Osteoblast (primary cell): ENCODE results near the gene SMAD7. TPM values are rescaled to one million over a fixed set of nuclear protein-coding genes. Genes with fewer than 3 reads are reported as not detected.
A peak's percentile ranks its signal among the peaks of the same experiment; 100 is the strongest.

Source experiments
- DNase-seq: peaks from one replicate; pipeline ENCODE4 v3.0.0; 2011; ENCODE audit warnings: low spot score, mixed read lengths; ENCODE audit not compliant: insufficient read length; ENCODE audit errors: missing footprints
- H2AFZ ChIP-seq: 2 replicates; pipeline ENCODE4 v1.6.0; 2011; ENCODE audit warnings: mild to moderate bottlenecking, low read length
- H3K27ac ChIP-seq: 2 replicates; pipeline ENCODE4 v1.5.1; 2011; ENCODE audit warnings: mild to moderate bottlenecking, low read depth, low read length, moderate library complexity
- H3K27me3 ChIP-seq: 2 replicates; pipeline ENCODE4 v1.6.0; 2012; ENCODE audit warnings: mild to moderate bottlenecking, control low read depth, inconsistent platforms, low read length, moderate library complexity; ENCODE audit not compliant: insufficient read depth
- H3K36me3 ChIP-seq: 2 replicates; pipeline ENCODE4 v1.5.1; 2011; ENCODE audit warnings: mild to moderate bottlenecking, low read length, control low read depth, moderate library complexity; ENCODE audit not compliant: insufficient read depth
- H3K4me1 ChIP-seq: 2 replicates; pipeline ENCODE4 v1.5.1; 2011; ENCODE audit warnings: mild to moderate bottlenecking, low read length, control low read depth, moderate library complexity; ENCODE audit not compliant: insufficient read depth
- H3K4me2 ChIP-seq: 2 replicates; pipeline ENCODE4 v1.6.0; 2011; ENCODE audit warnings: mild to moderate bottlenecking, low read length; ENCODE audit not compliant: insufficient read depth
- H3K4me3 ChIP-seq: fragments of 200-600 bp; sonication (generic); 3 replicates; pipeline ENCODE4 v1.5.1; 2012; ENCODE audit warnings: mild to moderate bottlenecking, low read length, inconsistent platforms; ENCODE audit not compliant: insufficient read depth
- H3K79me2 ChIP-seq: 2 replicates; pipeline ENCODE4 v1.6.0; 2012; ENCODE audit warnings: mild to moderate bottlenecking, low read length, control low read depth, inconsistent platforms; ENCODE audit not compliant: insufficient read depth
- H3K9me3 ChIP-seq: 2 replicates; pipeline ENCODE4 v1.5.1; 2011; ENCODE audit warnings: low read depth, low read length, control low read depth
- H4K20me1 ChIP-seq: 2 replicates; pipeline ENCODE4 v1.6.0; 2012; ENCODE audit warnings: mild to moderate bottlenecking, low read length, control low read depth; ENCODE audit not compliant: insufficient read depth
- CTCF ChIP-seq: IDR thresholded peaks from 2 replicates; pipeline ENCODE4 v1.5.1; 2011; ENCODE audit warnings: mild to moderate bottlenecking, low read depth, low read length, moderate library complexity; ENCODE audit errors: extremely low read depth
- total RNA-seq: library from RNA; depleted of rRNA; stranded (reverse); fragments of >200 nt; gene quantifications from 2 replicates; pipeline ENCODE4 v1.2.3, GENCODE V29; 2012

The SMAD7 gene
- total RNA-seq, 1 donor = 76.0 TPM

GRCh38 chr18:48899558-48900174, 51.1 kb downstream of the SMAD7 start:
- Histone ChIP-seq H3K4me1 (peaks cover 30% of the 10 kb centered on the region), H4K20me1 (no peaks in the 10 kb centered on the region), H3K27me3 (no peaks in the 10 kb centered on the region), H2AFZ (no peak overlapping the region), H3K79me2 (no peaks in the 10 kb centered on the region), H3K9me3 (peaks cover 1% of the 10 kb centered on the region), H3K27ac (no peak overlapping the region), H3K4me3 (no peak overlapping the region), H3K36me3 (no peaks in the 10 kb centered on the region), H3K4me2 (no peak overlapping the region)
- no peak for TF ChIP-seq CTCF
- no peak for DNase-seq

DNA sequence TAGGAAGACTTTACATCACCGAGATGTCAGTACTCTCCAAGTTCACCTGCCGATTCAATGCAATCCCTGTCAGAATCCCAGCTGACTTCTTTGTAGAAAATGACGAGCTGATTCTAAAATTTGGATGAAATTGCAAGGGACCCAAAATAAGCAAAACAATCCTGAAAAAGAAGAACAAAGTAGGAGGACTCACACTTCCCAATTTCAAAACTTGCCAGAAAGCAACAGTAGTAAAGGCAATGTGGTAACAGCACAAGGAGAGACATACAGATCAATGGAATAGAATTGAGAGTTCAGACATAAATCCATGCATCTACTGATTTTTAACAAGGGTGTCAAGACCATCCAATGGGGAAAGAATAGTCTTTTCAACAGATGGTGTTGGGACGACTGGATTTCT, 52.2 kb downstream of the SMAD7 start:
- no peak overlapping the region for H2AFZ ChIP-seq
- no peaks in the 10 kb centered on the region for H3K9me3 ChIP-seq
- no peak overlapping the region for H3K4me2 ChIP-seq
- no peaks in the 10 kb centered on the region for H3K36me3 ChIP-seq
- no peaks in the 10 kb centered on the region for H4K20me1 ChIP-seq
- TF ChIP-seq CTCF = no peak
- DNase-seq = no peak
- H3K4me1 ChIP-seq = peaks cover 21% of the 10 kb centered on the region
- H3K79me2 ChIP-seq = no peaks in the 10 kb centered on the region
- no peak overlapping the region for H3K4me3 ChIP-seq
- no peak overlapping the region for H3K27ac ChIP-seq
- no peaks in the 10 kb centered on the region for H3K27me3 ChIP-seq

- Histone ChIP-seq H2AFZ (peak overlapping the region; percentile 78), H4K20me1 (no peaks in the 10 kb centered on the region), H3K4me2 (no peak overlapping the region), H3K27me3 (no peaks in the 10 kb centered on the region), H3K79me2 (no peaks in the 10 kb centered on the region), H3K4me1 (peaks cover 11% of the 10 kb centered on the region), H3K4me3 (no peak overlapping the region), H3K9me3 (no peaks in the 10 kb centered on the region), H3K36me3 (no peaks in the 10 kb centered on the region), H3K27ac (peak overlapping the region; percentile 25)
- DNase-seq = peak; percentile 65
- no peak for TF ChIP-seq CTCF
Observed at GRCh38 chr18:48897531-48897930, 53.2 kb downstream of the SMAD7 start.

DNA sequence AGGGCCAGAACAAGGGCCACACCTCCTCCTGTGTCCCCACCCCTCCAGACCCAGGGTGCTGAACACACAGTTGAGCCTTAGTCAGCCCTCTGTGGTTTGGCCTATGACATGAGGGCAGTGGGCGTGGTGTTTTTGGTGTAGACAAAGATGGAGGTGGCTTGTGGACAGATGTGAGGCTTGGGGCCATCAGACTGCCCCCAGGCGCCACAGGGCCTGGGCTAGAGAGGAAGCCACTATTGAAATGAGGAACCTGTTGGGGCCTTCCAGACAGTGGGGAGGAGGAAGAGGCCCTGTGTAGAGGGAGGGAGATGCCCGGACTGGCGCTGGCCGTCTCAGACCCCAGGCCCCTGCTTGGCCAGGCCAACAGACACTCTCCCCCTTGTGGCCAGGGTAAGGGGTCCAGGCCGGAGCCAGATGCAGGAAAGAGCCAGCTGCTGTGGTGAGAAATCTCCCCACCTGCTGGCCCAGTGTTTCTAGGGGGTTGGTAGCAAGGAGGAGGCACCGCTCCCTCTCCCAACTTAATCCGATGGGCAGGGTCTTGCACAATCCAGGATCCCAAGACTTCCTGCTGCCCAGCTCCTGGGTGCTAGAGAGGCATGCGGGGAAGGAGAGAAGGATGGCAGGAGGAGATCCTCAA, 53.8 kb downstream of the SMAD7 start:
- Histone ChIP-seq H3K4me1 (peaks cover 6% of the 10 kb centered on the region), H3K4me3 (no peak overlapping the region), H3K4me2 (no peak overlapping the region), H3K36me3 (no peaks in the 10 kb centered on the region), H3K27ac (peak overlapping the region; percentile 25), H2AFZ (peak overlapping the region; percentile 78), H4K20me1 (no peaks in the 10 kb centered on the region), H3K9me3 (no peaks in the 10 kb centered on the region), H3K27me3 (no peaks in the 10 kb centered on the region), H3K79me2 (no peaks in the 10 kb centered on the region)
- no peak for TF ChIP-seq CTCF
- DNase-seq = peak; percentile 52
